Inflammatory macrophage (primary cell): ENCODE measurements around the gene RAE1.

Experiments
- DNase-seq, 2 donors: peaks; one replicate each; pipeline ENCODE4 v3.0.0-alpha.2; 2020 to 2022

The RAE1 gene

GRCh38 chr20:57401565-57401918 is 50.5 kb downstream of the RAE1 start:
- no peak for DNase-seq

GRCh38 chr20:57402206-57403125 is 51.4 kb downstream of the RAE1 start:
- no peak for DNase-seq

DNA sequence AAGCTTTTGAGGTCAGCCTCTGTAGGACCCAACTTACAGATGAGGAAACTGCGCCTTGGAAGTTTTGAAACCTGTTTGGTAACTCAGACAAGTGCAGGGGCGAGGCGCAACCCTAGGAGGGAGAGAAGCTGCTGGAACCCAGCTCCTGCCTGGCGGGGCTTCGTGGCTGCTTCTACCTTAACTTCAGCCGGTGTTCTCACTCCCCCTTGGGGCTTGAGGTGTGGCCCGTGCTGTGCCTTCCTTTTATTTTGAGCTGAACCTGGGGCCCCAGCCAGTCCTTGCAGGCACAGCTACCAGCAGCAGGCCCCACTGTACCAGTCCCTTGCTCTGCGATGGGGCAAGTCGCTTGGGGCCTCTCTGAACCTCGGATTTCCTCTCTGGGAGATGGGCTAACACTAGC is 52.2 kb downstream of the RAE1 start:
- no peak for DNase-seq

DNA sequence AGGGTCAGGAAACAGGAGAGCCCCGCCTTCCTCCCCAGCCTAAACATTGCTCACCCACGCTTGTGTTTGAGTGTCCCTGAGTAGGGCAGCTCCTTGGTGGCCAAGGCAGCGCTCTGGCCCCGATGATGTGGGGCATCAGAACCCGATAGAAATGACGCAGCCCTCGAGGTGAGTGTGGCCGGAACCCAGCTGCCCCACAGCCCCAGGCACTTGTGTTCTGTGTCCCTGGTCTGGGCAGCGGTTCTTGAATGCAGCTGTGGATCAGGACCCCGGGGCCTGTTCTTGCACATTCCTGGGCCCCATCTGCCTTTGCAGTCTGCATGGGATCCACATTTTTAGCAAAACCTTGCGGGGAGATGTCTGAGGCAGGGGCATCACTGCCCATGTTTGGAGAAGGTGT is 53.0 kb downstream of the RAE1 start:
- no peak for DNase-seq

DNA sequence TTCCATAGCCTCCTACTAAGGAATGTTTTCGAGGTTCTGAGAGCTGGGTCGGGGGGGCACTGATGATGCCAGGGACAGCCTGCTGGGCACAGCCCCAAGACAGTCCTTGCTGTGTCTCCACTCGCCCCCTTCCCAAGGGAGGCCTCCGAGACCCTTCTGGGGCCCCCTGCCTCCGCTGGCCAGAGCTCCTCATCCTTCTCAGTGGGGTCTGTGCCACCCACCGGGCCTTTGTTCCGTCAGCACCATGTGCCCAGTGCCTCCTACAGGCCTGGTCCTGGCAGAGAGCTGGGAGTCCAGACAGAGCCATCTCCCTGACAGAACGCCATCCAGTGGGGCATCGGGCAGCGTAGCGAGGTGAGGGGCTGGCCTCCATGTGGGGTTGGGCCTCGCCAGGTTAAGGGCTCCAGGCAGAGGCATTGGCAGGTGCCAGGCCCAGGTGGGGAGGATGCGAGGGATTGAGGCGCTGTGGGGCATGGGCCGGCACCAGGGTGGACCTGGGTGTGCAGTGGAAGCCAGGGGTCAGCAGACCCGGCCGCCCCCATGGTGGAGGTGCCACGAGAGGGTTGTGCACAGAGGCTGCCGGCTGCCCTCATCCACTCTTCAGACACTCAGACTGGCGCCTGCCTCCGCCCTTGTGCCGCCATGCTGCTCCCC is 53.5 kb downstream of the RAE1 start:
- no peak for DNase-seq

GRCh38 chr20:57405236-57406016 is 54.4 kb downstream of the RAE1 start:
- DNase-seq: no peak

DNA sequence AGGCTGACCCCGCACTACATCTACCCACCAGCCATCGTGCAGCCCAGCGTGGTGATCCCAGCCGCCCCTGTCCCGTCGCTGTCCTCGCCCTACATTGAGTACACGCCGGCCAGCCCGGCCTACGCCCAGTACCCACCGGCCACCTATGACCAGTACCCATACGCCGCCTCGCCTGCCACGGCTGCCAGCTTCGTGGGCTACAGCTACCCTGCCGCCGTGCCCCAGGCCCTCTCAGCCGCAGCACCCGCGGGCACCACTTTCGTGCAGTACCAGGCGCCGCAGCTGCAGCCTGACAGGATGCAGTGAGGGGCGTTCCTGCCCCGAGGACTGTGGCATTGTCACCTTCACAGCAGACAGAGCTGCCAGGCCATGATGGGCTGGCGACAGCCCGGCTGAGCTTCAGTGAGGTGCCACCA is 56.5 kb downstream of the RAE1 start:
- DNase-seq: no peak

DNA sequence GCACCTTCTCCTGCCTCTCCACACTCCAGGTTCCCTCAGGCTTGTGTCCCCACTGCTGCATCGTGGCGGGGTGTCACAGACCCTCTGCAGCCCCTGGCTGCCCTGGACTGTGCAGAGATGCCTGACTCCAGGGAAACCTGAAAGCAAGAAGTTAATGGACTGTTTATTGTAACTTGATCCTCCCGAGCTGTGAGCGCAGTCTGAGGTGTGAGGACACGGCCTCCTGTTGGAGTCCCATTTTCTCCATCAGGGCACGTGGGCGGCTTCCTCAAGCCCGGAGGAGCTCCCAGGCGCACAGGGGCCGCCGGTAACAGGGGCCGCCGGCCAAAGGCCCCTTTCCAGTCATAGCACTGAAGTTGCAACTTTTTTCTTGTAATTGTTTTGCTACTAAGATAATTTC is 57.1 kb downstream of the RAE1 start:
- no peak for DNase-seq

DNA sequence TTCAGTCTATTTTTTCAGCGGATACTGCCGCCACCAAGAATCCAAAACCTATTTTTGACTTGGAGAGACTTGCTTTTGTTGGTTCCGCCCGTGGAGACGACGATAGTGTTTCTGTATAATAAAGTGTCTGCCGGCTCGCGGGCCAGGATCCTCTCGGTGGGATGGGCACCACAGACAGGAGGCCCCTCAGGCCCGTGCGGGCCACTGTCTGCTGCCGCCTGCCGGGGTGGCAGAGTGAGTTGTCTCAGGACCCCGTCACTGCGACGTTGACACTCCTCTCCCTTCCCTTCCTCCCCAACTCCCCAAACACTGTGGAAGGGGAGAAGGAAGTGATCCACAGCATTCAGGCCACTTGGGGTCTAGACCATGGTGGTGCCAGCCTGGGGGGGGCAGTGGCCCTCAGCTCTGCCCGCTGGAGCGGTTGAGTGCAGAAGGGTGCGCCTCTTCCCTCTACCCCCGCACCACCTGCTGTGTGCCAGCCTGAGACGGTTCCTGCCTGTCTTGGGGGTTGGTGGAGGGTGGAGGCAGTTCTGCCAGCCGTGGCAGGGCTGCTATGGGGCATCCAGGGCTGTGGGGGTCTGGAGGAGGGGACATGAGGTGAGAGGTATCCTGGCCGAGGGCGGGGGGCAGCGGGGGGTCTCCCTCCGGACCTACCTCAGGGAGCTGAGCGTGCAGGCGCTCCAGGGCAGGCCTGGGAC is 57.6 kb downstream of the RAE1 start:
- DNase-seq: no peak

- no peak for DNase-seq
Measured at GRCh38 chr20:57409316-57409671, 58.2 kb downstream of the RAE1 start.

GRCh38 chr20:57409672-57410397 is 58.8 kb downstream of the RAE1 start:
- DNase-seq: no peak

DNA sequence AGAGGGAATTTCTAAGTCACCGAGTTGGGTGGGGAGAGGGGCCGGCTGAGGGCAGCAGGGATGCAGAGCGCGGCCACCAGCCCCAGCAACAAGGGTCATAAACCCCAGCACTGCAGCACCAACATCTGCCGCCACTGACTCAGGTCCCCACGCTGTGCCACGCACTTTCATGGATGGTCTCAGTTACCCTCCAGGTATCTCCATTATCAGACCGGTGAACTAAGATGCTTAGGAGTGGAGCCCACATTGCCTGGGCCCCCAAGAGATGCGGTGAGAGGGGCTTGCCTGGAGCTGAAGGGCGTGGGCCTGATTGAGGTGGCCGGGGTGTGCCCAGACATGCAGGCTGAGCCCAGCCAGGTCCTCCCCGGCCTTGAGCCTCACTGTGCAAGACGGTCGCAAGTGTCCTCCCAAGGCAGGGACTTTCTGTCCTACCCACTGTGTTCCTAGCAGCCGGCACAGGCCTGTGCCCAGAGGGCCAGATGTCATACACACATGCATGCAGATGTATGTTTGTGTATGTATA is 59.4 kb downstream of the RAE1 start:
- no peak for DNase-seq

- no peak for DNase-seq
Measured at GRCh38 chr20:57410924-57411323, 59.9 kb downstream of the RAE1 start.

- DNase-seq: no peak
Measured at GRCh38 chr20:57411406-57412283, 60.6 kb downstream of the RAE1 start.

GRCh38 chr20:57412347-57413029 is 61.4 kb downstream of the RAE1 start:
- DNase-seq: no peak

DNA sequence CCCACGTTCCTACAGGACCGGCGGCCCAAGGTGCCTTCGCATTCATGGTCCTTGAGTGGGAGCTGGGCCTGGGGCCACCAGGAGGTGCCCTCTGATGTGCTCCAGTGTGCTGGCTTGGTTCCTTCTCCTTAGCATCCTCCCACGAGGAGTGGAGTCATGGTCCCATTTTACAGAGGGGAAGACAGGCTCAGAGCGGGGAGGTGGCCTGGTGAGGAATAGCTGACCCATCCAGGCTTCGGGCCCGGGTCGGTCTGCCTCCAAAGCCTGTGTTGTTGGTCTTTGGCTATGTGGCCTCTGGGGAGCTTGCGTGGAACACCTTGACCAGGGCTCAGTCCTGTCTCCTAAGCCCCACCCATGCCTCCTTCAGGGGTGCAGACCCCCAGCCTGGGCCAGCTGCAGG is 62.9 kb downstream of the RAE1 start:
- no peak for DNase-seq

GRCh38 chr20:57414867-57415592 is 64.0 kb downstream of the RAE1 start:
- peak in 1 of 2 donors; percentile 37 for DNase-seq

DNA sequence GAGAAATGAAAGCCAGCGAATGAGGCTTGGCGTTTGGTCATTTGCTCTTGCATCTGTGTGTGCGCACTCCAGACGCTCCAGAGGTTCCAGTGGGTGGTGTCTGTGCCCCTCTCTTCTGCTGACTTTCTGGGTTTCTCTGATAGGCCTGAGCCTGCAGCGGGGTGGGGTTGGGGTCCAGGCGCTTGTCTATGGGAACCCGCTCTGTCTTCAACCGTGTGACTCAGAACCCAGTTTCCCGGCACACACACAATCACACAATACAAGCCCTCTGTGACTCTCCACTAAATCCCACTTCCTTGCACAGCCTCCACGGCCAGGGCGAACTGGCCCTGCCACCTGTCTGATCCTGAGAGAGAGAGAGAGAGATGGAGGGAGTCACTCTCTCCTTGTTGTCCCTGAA is 64.7 kb downstream of the RAE1 start:
- no peak for DNase-seq

DNA sequence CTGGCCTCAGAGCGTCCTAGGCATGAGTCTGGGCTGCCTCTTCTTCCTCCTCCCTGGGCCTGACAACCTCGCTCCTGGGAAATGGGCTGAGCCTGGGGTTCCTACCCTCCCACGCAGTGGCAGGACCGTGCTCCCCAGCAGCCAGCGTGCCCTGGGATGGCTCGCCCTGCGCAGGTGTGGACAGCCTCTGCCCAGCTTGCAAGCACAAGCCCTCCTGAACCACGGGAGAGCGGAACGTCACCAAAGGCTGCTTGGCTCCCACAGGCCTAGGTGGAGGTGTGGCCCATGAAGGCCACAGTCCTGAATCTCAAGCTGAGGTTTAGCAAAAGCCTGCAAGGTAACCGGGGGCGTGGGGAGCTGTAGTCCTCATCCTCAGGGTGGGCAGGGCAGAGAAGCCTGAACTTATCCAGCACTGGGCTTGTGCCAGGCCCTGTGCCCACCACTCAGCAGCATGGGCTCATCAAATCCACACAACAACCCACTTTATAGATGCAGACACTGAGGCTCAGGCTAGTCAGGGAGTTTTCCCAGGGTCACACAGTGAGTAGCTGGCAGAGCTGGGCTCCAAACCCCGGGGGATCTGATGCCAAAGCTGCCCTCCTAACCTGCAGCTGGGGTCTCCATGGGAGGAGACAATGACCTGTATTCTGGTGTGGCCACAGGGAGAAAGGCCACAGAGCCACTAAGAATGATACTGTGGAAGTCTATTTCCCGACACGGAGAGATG is 65.4 kb downstream of the RAE1 start:
- no peak for DNase-seq
